HEK293 (cell line): ENCODE measurements around the gene NAPA.

ENCODE experiments used
- CTCF ChIA-PET: fragments of 350-600 bp; formaldehyde crosslinking; extraction: SDS; loops from one replicate; lab custom pipeline; 2021; ENCODE audit warnings: antibody characterized with exemption; lab: Yijun Ruan, JAX
- POLR2A ChIA-PET: fragments of 300-600 bp; formaldehyde crosslinking; extraction: SDS; loops from one replicate; lab custom pipeline; 2020; ENCODE audit warnings: antibody characterized with exemption, inconsistent platforms; lab: Yijun Ruan, JAX
- H3K27ac ChIP-seq: fragments of 200-500 bp; sonication (Bioruptor generic); 2 replicates; pipeline ENCODE4 v1.5.1; 2014; ENCODE audit warnings: low read depth, low read length, control low read depth, inconsistent platforms; ENCODE audit errors: extremely low read depth
- H3K36me3 ChIP-seq, 2 experiments: fragments of 200-500 bp in 1 of 2; sonication (Bioruptor generic) in 1 of 2; 1 replicate in 1 of 2; 2 replicates in 1 of 2; pipeline ENCODE4 v1.5.1; 2014 to 2017; ENCODE audit warnings: inconsistent platforms in 2 of 2, low read length in 2 of 2; ENCODE audit not compliant: control insufficient read depth in 2 of 2, insufficient read depth in 1 of 2
- H3K4me1 ChIP-seq: fragments of 200-500 bp; sonication (Bioruptor generic); 2 replicates; pipeline ENCODE4 v1.5.1; 2014; ENCODE audit warnings: mild to moderate bottlenecking, low read length, inconsistent platforms; ENCODE audit not compliant: control insufficient read depth, insufficient read depth
- H3K4me3 ChIP-seq: 2 replicates; pipeline ENCODE4 v1.5.1; 2011; ENCODE audit warnings: low read depth, mild to moderate bottlenecking, control low read depth, low read length, moderate library complexity
- H3K9me3 ChIP-seq: fragments of 200-500 bp; sonication (Bioruptor generic); 2 replicates; pipeline ENCODE4 v1.5.1; 2014; ENCODE audit warnings: low read depth, low read length, inconsistent platforms; ENCODE audit not compliant: control insufficient read depth, insufficient read depth
- EGR2 ChIP-seq: fragments of 450-650 bp; formaldehyde crosslinking; IDR thresholded peaks from 2 replicates; pipeline ENCODE4 v1.5.1; 2016; ENCODE audit warnings: low read depth, missing biosample characterization, missing genetic modification characterization
- ELK4 ChIP-seq: IDR thresholded peaks from 2 replicates; pipeline ENCODE4 v1.6.1; 2011; ENCODE audit warnings: mild to moderate bottlenecking, low read depth, low read length, borderline replicate concordance
- GFI1B ChIP-seq: fragments of 450-650 bp; formaldehyde crosslinking; IDR thresholded peaks from 2 replicates; pipeline ENCODE4 v1.5.1; 2016; ENCODE audit warnings: missing biosample characterization, missing genetic modification characterization
- KLF1 ChIP-seq: fragments of 450-650 bp; formaldehyde crosslinking; IDR thresholded peaks from 2 replicates; pipeline ENCODE4 v1.5.1; 2016; ENCODE audit warnings: missing biosample characterization, missing genetic modification characterization
- KLF8 ChIP-seq: fragments of 450-650 bp; formaldehyde crosslinking; IDR thresholded peaks from 2 replicates; pipeline ENCODE4 v1.5.1; 2016; ENCODE audit warnings: missing biosample characterization, missing genetic modification characterization
- SALL2 ChIP-seq: fragments of 450-650 bp; formaldehyde crosslinking; IDR thresholded peaks from 2 replicates; pipeline ENCODE4 v1.5.0; 2017; ENCODE audit warnings: missing biosample characterization, mild to moderate bottlenecking, missing genetic modification characterization, borderline replicate concordance
- ZFHX2 ChIP-seq: fragments of 450-650 bp; formaldehyde crosslinking; conservative IDR thresholded peaks from 2 replicates; pipeline ENCODE4 v1.5.1; 2016; ENCODE audit warnings: missing biosample characterization, missing genetic modification characterization
- ZFP69B ChIP-seq: fragments of 450-650 bp; formaldehyde crosslinking; IDR thresholded peaks from 2 replicates; pipeline ENCODE4 v1.5.1; 2016; ENCODE audit warnings: missing biosample characterization, missing genetic modification characterization
- ZNF121 ChIP-seq: fragments of 450-650 bp; formaldehyde crosslinking; IDR thresholded peaks from 2 replicates; pipeline ENCODE4 v1.5.1; 2016; ENCODE audit warnings: missing biosample characterization, missing genetic modification characterization
- ZNF19 ChIP-seq: fragments of 450-650 bp; formaldehyde crosslinking; IDR thresholded peaks from 2 replicates; pipeline ENCODE4; 2016; ENCODE audit warnings: missing biosample characterization, missing genetic modification characterization, low read depth
- ZNF2 ChIP-seq: fragments of 450-650 bp; formaldehyde crosslinking; IDR thresholded peaks from 2 replicates; pipeline ENCODE4 v1.5.1; 2016; ENCODE audit warnings: missing biosample characterization, missing genetic modification characterization
- ZNF223 ChIP-seq: fragments of 450-650 bp; formaldehyde crosslinking; IDR thresholded peaks from 2 replicates; pipeline ENCODE4 v1.5.1; 2016; ENCODE audit warnings: missing biosample characterization, missing genetic modification characterization
- ZNF37A ChIP-seq: fragments of 450-650 bp; IDR thresholded peaks from 2 replicates; pipeline ENCODE4 v1.5.1; 2018; ENCODE audit warnings: missing biosample characterization, missing genetic modification characterization
- ZNF394 ChIP-seq: fragments of 450-650 bp; formaldehyde crosslinking; IDR thresholded peaks from 2 replicates; pipeline ENCODE4 v1.5.1; 2016; ENCODE audit warnings: missing biosample characterization, missing genetic modification characterization, mild to moderate bottlenecking, moderate library complexity, borderline replicate concordance
- ZNF571 ChIP-seq: fragments of 450-650 bp; formaldehyde crosslinking; IDR thresholded peaks from 2 replicates; pipeline ENCODE4 v1.5.0; 2017; ENCODE audit warnings: missing biosample characterization, missing genetic modification characterization
- ZNF610 ChIP-seq: fragments of 450-650 bp; formaldehyde crosslinking; IDR thresholded peaks from 2 replicates; pipeline ENCODE4 v1.5.1; 2016; ENCODE audit warnings: missing biosample characterization, missing genetic modification characterization, borderline replicate concordance
- ZNF621 ChIP-seq: fragments of 450-650 bp; formaldehyde crosslinking; IDR thresholded peaks from 2 replicates; pipeline ENCODE4 v1.5.1; 2017; ENCODE audit warnings: missing biosample characterization, missing genetic modification characterization
- ZXDB ChIP-seq: fragments of 450-650 bp; formaldehyde crosslinking; IDR thresholded peaks from 2 replicates; pipeline ENCODE4 v1.5.1; 2016; ENCODE audit warnings: missing biosample characterization, missing genetic modification characterization

NAPA gene

DNA sequence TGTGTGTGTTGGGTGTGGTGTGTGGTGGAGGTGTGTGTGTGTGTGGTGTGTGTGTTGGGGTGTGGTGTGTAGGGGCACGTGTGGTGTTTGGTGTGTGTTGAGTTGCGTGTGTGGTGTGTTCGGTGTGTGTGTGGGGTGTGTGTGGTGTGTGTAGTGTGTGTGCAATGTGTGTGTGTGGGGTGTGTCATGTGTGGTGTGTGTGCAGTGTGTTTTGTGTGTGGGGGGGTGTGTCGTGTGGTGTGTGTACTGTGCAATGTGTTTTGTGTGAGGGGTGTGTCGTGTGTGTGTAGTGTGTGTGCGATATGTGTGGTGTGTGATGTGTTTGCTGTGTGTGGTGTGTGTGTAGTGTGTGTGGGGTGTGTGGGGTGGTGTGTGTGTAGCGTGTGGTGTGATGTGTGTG lies 24.8 kb downstream of the NAPA start (continued):
- TF ChIP-seq ZNF621 (tag by site-specific recombination) (peak; percentile 81; the same call in 1 of the 2 replicates), KLF1 (tag by site-specific recombination) (peak; percentile 44; the same call in 1 of the 2 replicates), ZXDB (tag by site-specific recombination) (no peak), ZNF223 (tag by site-specific recombination) (no peak), ZFP69B (no peak), ZNF610 (no peak), KLF8 (tag by site-specific recombination) (0 out of 2 replicates have a peak, but pooled peaks have one; percentile 60), ZNF2 (tag by site-specific recombination) (0 out of 2 replicates have a peak, but pooled peaks have one; percentile 38), ZNF37A (no peak), SALL2 (tag by site-specific recombination) (peak; percentile 60; the same call in 1 of the 2 replicates), ELK4 (no peak)

- Histone ChIP-seq H3K4me3 (no peak overlapping the region), H3K9me3 (no peaks in the 10 kb centered on the region)
- peak; percentile 53; the same call in 1 of the 2 replicates for TF ChIP-seq ZFHX2 (tag by site-specific recombination)
- no peak for TF ChIP-seq ZNF571 (tag by site-specific recombination)
- TF ChIP-seq EGR2, result 0 out of 2 replicates have a peak, but pooled peaks have one; percentile 20
- TF ChIP-seq, all 188 proteins: peak for 2
- ChIA-PET CTCF (interaction anchor here (1.0 kb wide), 1 partner anchor 27 kb away, joined by 3 read pairs; no protein-coding TSS in a partner anchor), POLR2A (interaction anchor here (0.5 to 0.6 kb wide), 2 partner anchors 108 to 594 kb away, joined by 3 read pairs; no protein-coding TSS in a partner anchor)
- Histone ChIP-seq H3K27ac (no peak overlapping the region), H3K4me1 (no peaks in the 10 kb centered on the region), H3K36me3 (peaks cover 7 to 66% of the 10 kb centered on the region in 2 experiments; a peak in 2 of 3 replicates)
These were observed 25.6 kb downstream of the NAPA start for GRCh38 chr19:47489072-47489914.

- TF ChIP-seq ZNF19 (tag by site-specific recombination), result no peak
- TF ChIP-seq ZNF121, result no peak
- TF ChIP-seq ZNF571 (tag by site-specific recombination), result no peak
- TF ChIP-seq GFI1B, result no peak
- TF ChIP-seq ZNF394 (tag by site-specific recombination), result no peak
- ChIA-PET POLR2A (interaction anchor here (0.7 kb wide), 1 partner anchor 219 kb away, joined by 3 read pairs; no protein-coding TSS in a partner anchor), CTCF (interaction anchor here (0.5 to 0.6 kb wide), 2 partner anchors 51 to 112 kb away, joined by 3 to 6 read pairs; no protein-coding TSS in a partner anchor)
- Histone ChIP-seq H3K4me1 (no peaks in the 10 kb centered on the region), H3K36me3 (peaks cover 7 to 54% of the 10 kb centered on the region in 2 experiments; a peak in 2 of 3 replicates), H3K4me3 (no peak overlapping the region), H3K9me3 (no peaks in the 10 kb centered on the region), H3K27ac (no peak overlapping the region)
These were observed 27.0 kb downstream of the NAPA start for GRCh38 chr19:47487551-47488515.
